ENCODE results near the gene NOXA1. TPM values are rescaled to one million over a fixed set of nuclear protein-coding genes. Genes with fewer than 3 reads are reported as not detected.
"Not testable (repeated sequence)": the region's sequence is repeated elsewhere in the genome, so short reads cannot be mapped to it uniquely, and the experiment has no call there.

Gene NOXA1
- total RNA-seq, 1 donor from 2014 or later, result 6.5 TPM

DNA sequence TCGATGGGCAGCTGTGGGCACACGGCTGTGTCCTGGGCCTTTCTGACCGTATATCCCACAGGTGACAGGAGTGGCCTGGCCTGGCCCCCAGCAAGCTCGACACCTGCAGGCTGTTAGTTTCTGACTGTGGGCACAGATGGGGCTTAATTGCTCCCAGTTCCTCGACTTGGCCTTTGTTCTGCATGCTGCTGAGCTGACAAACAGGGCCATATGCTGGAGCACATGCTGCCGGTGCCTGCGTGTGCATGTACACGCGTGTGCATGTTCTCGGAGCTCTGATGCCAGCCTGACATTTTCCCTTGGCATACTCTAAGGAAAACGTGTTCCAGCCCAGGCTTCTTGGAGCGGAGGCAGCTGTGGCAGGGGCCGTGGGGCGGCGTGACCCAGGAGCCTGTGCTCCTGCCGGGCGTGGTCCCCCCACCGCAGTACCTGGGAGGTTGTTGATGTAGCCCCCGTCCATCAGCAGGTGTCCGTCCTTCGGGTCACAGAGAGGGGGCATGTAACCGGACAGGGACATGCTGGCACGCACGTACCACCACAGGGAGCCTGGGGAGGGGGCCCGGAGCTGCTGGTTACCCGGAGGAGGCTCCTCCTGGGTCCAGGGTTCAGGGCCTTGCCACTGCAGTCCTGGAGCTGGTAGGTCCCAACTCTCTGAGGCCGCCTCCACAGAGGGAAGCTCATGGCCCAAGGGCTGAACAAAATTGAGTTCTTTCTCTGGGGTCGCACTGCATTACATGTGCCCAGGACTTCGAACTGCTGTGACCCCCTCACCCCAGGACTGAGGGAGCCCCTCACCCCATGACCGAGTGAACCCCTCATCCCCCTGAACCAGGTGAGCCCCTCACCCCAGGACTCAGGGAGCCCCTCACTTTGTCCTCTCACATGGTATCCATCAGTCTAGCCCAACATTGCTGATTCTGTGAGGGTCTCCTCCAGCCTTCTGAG is 40.1 kb downstream of the NOXA1 start:
- DNase-seq, result peak; percentile 57
- Histone ChIP-seq H3K9me3 (no peaks in the 10 kb centered on the region), H3K36me3 (no peaks in the 10 kb centered on the region), H3K27me3 (no peaks in the 10 kb centered on the region), H3K27ac (no peak overlapping the region), H3K4me1 (peaks cover 7% of the 10 kb centered on the region), H3K4me3 (no peak overlapping the region)
- ATAC-seq, result no peak
- intact Hi-C loops (cut with DNase I), result no loop called here
- TF ChIP-seq, protein P1, sequence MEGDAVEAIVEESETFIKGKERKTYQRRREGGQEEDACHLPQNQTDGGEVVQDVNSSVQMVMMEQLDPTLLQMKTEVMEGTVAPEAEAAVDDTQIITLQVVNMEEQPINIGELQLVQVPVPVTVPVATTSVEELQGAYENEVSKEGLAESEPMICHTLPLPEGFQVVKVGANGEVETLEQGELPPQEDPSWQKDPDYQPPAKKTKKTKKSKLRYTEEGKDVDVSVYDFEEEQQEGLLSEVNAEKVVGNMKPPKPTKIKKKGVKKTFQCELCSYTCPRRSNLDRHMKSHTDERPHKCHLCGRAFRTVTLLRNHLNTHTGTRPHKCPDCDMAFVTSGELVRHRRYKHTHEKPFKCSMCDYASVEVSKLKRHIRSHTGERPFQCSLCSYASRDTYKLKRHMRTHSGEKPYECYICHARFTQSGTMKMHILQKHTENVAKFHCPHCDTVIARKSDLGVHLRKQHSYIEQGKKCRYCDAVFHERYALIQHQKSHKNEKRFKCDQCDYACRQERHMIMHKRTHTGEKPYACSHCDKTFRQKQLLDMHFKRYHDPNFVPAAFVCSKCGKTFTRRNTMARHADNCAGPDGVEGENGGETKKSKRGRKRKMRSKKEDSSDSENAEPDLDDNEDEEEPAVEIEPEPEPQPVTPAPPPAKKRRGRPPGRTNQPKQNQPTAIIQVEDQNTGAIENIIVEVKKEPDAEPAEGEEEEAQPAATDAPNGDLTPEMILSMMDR (IDR thresholded peaks at IDR 0.05), result no peak

DNA sequence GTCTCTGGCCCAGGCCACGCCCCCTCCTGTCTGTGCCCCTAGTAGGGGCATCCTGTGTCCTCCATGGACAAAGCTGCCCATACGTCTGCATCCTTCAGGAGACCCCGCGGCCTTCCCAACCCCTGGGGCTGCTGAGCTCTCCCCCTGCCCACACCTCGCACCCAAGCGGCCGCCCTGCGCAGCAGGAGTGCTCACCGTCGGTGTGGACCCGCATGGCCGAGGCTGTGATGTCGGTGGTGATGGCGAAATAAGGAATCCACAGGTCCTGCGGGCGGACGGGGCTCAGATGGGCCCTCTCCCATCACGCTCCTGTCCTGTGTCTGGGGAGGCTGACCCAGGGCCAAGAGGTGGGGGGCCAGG is 40.7 kb downstream of the NOXA1 start:
- Histone ChIP-seq H3K27ac (no peak overlapping the region), H3K36me3 (no peaks in the 10 kb centered on the region), H3K9me3 (no peaks in the 10 kb centered on the region), H3K27me3 (no peaks in the 10 kb centered on the region), H3K4me3 (no peak overlapping the region), H3K4me1 (peaks cover 7% of the 10 kb centered on the region)
- ATAC-seq, result no peak
- DNase-seq, result peak; percentile 60
- intact Hi-C loops (cut with DNase I), result no loop called here
- TF ChIP-seq, protein P1 (IDR thresholded peaks at IDR 0.05), result no peak

DNA sequence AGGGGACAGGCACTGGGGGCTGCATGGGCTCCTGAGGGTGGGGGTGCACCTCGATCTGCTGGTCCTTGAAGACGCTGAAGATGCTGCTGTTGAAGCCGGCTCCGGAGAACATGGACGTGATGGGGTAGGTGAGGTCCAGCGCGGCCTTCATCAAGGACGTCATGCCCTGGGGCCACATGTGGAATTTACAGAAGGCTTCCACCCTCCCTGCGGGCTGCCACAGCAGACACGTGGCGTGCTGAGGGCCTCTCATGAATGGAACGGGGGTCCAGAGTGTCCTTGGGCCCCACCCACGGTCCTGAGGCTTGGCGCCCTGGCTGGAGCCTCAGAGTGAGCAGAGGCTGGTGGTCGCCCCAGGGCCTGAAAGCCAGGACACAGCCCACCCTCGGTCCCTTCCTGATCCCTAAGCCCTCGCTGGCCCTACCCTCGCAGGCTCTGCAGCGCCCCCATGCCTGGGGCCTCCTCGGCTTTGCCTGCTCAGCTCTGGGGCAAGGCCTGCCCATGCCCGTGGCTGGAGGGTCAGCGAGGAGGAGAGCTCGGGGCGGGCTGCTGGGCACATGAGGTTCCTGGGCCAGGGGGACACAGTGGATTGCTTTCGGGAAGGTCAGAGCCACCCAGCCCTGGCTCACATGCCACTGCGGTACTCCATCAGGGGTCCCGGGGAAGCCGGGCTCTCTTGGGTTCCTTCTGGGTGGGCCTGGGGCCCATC is 41.3 kb downstream of the NOXA1 start:
- DNase-seq (peak; percentile 61), ATAC-seq (no peak)

DNA sequence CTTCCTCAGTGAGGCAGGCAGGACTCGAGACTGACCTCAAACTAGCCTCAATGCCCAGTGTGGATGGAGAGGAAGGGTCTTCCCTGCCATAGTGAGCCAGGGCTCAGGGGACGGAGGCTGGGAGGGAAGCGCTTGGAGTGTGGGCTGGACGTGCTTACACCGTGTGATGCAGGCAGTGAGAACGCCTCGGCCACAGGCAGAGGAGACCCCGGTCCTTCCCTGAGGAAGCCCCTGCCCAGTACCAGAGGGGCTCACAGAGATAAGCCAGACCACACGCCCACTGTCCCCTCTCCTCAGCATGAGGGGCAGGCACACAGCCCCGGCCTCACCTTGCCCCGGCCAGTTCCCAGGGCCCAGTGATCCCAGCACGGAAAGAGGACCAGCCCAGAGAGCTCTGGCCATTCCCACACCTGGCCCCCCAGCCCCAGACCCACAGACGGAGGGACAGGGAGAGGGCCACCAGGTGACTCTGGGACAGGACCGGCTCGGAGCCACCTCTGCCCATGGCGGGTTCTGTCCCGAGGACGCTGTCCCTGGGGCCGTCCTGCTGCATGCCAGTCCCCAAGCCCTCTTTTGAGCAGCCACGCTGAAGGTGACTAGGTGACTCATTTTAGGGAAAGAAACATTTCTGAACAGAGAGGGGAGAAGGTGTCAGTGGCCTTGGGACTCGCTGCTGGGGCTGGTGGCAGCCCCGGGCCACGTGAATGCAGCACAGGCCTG is 42.0 kb downstream of the NOXA1 start:
- Histone ChIP-seq H3K27me3 (no peaks in the 10 kb centered on the region), H3K4me3 (no peak overlapping the region), H3K9me3 (no peaks in the 10 kb centered on the region), H3K36me3 (no peaks in the 10 kb centered on the region), H3K4me1 (no peaks in the 10 kb centered on the region), H3K27ac (no peak overlapping the region)
- DNase-seq (peak; percentile 58), ATAC-seq (no peak)
- intact Hi-C loops (cut with DNase I), result no loop called here
- TF ChIP-seq, protein P1 (IDR thresholded peaks at IDR 0.05), result no peak

More for the DNA sequence above, 41.3 kb downstream of the NOXA1 start:
- Histone ChIP-seq H3K9me3 (no peaks in the 10 kb centered on the region), H3K4me3 (no peak overlapping the region), H3K27me3 (no peaks in the 10 kb centered on the region), H3K4me1 (peaks cover 6% of the 10 kb centered on the region), H3K27ac (no peak overlapping the region), H3K36me3 (no peaks in the 10 kb centered on the region)
- TF ChIP-seq, protein P1 (IDR thresholded peaks at IDR 0.05), result no peak
- intact Hi-C loops (cut with DNase I), result no loop called here

DNA sequence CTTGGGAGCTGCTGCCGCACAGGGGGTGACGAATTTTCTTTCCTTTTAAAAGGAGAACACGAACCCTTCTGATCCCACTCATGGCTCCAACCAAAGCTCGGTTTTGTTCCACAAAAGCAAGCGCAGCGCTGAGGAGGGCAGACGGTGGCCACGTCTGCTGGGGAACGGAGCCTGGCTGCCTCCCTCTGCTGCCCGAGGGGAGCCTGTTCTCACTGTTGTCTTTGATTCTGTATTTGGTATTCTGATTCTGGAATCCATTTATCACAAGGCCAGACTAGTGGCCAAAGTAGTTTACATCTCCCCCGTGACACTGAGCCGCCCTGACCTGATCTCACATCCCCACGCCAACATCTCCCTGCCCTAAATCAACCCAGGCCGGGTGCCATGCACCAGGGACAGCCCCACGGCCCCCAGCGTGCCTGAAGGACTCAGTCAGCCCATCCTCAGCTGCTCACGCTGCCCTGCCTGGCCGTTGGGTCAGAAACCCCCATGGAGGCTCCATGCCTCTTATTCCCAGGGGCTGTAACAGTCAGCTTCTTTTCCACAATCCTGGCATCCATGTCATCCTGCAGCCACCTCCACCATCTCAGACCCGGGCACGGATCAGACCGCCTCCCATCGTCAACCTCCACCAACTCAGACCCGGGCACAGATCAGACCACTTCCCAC is 42.7 kb downstream of the NOXA1 start:
- DNase-seq (peak; percentile 61), ATAC-seq (no peak)
- no peaks in the 10 kb centered on the region for H3K36me3 ChIP-seq
- TF ChIP-seq, protein P1 (IDR thresholded peaks at IDR 0.05), result no peak
- H3K9me3 ChIP-seq, result no peaks in the 10 kb centered on the region
- H3K27ac ChIP-seq, result no peak overlapping the region
- H3K4me3 ChIP-seq, result no peak overlapping the region
- no peaks in the 10 kb centered on the region for H3K27me3 ChIP-seq
- intact Hi-C loops (cut with DNase I), result no loop called here
- H3K4me1 ChIP-seq, result no peaks in the 10 kb centered on the region

DNA sequence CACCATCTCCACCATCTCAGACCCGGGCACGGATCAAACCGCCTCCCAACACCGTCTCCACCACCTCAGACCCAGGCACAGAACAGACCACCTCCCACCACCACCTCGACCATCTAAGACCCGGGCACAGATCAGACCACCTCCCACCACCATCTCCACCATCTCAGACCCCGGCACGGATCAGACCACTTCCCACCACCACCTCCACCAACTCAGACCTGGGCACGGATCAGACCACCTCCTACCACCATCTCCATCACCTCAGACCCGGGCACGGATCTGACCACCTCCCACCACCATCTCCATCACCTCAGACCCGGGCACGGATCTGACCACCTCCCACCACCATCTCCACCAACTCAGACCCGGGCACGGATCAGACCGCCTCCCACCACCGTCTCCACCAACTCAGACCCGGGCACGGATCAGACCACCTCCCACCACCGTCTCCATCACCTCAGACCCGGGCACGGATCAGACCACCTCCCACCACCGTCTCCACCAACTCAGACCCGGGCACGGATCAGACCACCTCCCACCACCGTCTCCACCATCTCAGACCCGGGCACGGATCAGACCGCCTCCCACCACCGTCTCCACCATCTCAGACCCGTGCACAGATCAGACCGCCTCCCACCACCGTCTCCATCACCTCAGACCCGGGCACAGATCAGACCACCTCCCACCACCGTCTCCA is 43.3 kb downstream of the NOXA1 start:
- ATAC-seq; H3K9me3 ChIP-seq; H3K36me3 ChIP-seq; H3K27me3 ChIP-seq; H3K27ac ChIP-seq; H3K4me3 ChIP-seq; intact Hi-C loops (cut with DNase I); H3K4me1 ChIP-seq: not testable (repeated sequence)
- peak; percentile 48 for DNase-seq

Data from upper lobe of right lung (tissue), 1 donor.